DMS 273 (cell line): ENCODE data around the gene KPNB1.
"Not testable (repeated sequence)": the region's sequence is repeated elsewhere in the genome, so short reads cannot be mapped to it uniquely, and the experiment has no call there.

Experiments used
- DNase-seq: peaks from one replicate; lab custom pipeline; 2025; ENCODE audit not compliant: unreplicated experiment; lab: John Stamatoyannopoulos, UW

KPNB1 gene

GRCh38 chr17:47676510-47677165 is 26.9 kb downstream of the KPNB1 start:
- DNase-seq: no peak

- no peak for DNase-seq
These were observed 28.5 kb downstream of the KPNB1 start for GRCh38 chr17:47678196-47678595.

GRCh38 chr17:47682138-47682537 is 32.4 kb downstream of the KPNB1 start:
- no peak for DNase-seq

- not testable (repeated sequence) for DNase-seq
These were observed 33.0 kb downstream of the KPNB1 start for GRCh38 chr17:47682727-47683126.

GRCh38 chr17:47684025-47684424 is 34.3 kb downstream of the KPNB1 start:
- peak; percentile 37 for DNase-seq

- no peak for DNase-seq
These were observed 34.9 kb downstream of the KPNB1 start for GRCh38 chr17:47684535-47685193.

- DNase-seq: peak; percentile 21
These were observed 36.0 kb downstream of the KPNB1 start for GRCh38 chr17:47685556-47686275.

GRCh38 chr17:47686276-47686635 is 36.5 kb downstream of the KPNB1 start:
- no peak for DNase-seq

GRCh38 chr17:47686664-47687327 is 37.1 kb downstream of the KPNB1 start:
- DNase-seq: no peak

- no peak for DNase-seq
These were observed 37.6 kb downstream of the KPNB1 start for GRCh38 chr17:47687328-47687690.

GRCh38 chr17:47687748-47688147 is 38.0 kb downstream of the KPNB1 start:
- peak; percentile 57 for DNase-seq

GRCh38 chr17:47690121-47690520 is 40.4 kb downstream of the KPNB1 start:
- DNase-seq: no peak

GRCh38 chr17:47692137-47692894 is 42.6 kb downstream of the KPNB1 start:
- peak; percentile 41 for DNase-seq

- peak; percentile 68 for DNase-seq
These were observed 43.4 kb downstream of the KPNB1 start for GRCh38 chr17:47692895-47693730.

GRCh38 chr17:47693731-47694580 is 44.2 kb downstream of the KPNB1 start, which contains the start of gene TBKBP1:
Gene TBKBP1 (plus strand): TSS chr17:47694161. CDS start chr17:47696113, 1,952 bp downstream.
- DNase-seq: peak; percentile 91

GRCh38 chr17:47694581-47695428 is 45.1 kb downstream of the KPNB1 start:
- DNase-seq: peak; percentile 59

- no peak for DNase-seq
These were observed 46.0 kb downstream of the KPNB1 start for GRCh38 chr17:47695429-47696376.
